Measurements from ENCODE around the gene LPGAT1. TPM values are rescaled to one million over a fixed set of nuclear protein-coding genes. Genes with fewer than 3 reads are reported as not detected.

LPGAT1 gene
- total RNA-seq, 6 experiments from 2014 or later: 32.0 to 141 (median 55.7) TPM

DNA sequence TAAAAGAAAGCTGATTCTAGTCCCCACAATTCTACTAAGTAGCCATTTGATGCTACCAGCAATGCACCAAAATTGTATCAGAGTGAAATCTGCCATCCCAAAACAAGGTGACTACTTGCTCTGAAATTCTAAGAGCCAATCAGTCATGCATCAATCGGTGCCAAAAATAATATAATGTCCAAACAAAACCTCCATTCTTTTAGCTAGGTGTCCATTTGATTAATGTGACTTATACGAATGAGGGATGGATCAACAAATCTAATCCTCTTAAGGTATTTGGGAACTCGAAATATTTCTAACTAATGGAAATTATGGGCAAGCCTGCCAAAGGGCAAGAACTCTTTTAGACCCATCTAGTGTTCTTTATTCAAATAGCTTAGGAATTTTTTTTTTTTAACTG is 88.8 kb downstream of the LPGAT1 start:
- intact Hi-C loops (cut with DNase I): no loop called here
- H3K9me3 ChIP-seq: no peaks in the 10 kb centered on the region
- 69% methylated on average over 3 of the region's 3 CpGs for WGBS (ENCODE audit: insufficient coverage, low coverage, low lambda C conversion rate, missing lambda C conversion rate)
- no peak overlapping the region for H3K27ac ChIP-seq
- ATAC-seq (no peak), DNase-seq (no peak)
- H3K36me3 ChIP-seq: no peaks in the 10 kb centered on the region
- no peaks in the 10 kb centered on the region for H3K4me1 ChIP-seq
- no peak overlapping the region for H3K4me3 ChIP-seq
- TF ChIP-seq POLR2A (IDR thresholded peaks at IDR 0.05): no peak
- TF ChIP-seq, protein P1, sequence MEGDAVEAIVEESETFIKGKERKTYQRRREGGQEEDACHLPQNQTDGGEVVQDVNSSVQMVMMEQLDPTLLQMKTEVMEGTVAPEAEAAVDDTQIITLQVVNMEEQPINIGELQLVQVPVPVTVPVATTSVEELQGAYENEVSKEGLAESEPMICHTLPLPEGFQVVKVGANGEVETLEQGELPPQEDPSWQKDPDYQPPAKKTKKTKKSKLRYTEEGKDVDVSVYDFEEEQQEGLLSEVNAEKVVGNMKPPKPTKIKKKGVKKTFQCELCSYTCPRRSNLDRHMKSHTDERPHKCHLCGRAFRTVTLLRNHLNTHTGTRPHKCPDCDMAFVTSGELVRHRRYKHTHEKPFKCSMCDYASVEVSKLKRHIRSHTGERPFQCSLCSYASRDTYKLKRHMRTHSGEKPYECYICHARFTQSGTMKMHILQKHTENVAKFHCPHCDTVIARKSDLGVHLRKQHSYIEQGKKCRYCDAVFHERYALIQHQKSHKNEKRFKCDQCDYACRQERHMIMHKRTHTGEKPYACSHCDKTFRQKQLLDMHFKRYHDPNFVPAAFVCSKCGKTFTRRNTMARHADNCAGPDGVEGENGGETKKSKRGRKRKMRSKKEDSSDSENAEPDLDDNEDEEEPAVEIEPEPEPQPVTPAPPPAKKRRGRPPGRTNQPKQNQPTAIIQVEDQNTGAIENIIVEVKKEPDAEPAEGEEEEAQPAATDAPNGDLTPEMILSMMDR (IDR thresholded peaks at IDR 0.05): no peak
- H3K27me3 ChIP-seq: no peaks in the 10 kb centered on the region

DNA sequence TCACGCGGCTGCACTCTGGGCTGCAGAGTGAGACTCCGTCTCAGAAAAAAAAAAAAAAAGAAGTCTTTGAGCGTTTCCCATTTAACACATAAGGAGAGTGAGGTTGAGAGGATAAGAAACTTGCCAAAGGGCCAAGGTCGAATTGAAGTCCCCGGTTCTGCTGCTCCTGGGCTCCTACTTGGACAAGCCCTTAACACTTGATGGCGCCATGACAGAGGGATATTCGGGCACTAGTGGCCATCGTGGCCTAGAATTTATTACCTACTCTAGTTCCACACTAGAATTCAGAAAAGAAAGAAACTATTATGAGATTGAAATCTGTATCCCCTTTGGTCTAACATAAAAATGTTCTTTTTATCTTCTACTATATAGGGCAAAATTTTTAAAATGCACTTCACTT is 89.4 kb downstream of the LPGAT1 start:
- intact Hi-C loops (cut with DNase I): no loop called here
- DNase-seq (no peak), ATAC-seq (peak in 2 of 4 donors; percentile 49)
- WGBS (ENCODE audit: insufficient coverage, low coverage, low lambda C conversion rate, missing lambda C conversion rate): 45% methylated on average over 6 of the region's 9 CpGs
- Histone ChIP-seq H3K9me3 (no peaks in the 10 kb centered on the region), H3K36me3 (no peaks in the 10 kb centered on the region), H3K27ac (no peak overlapping the region), H3K4me1 (no peaks in the 10 kb centered on the region), H3K4me3 (no peak overlapping the region), H3K27me3 (no peaks in the 10 kb centered on the region)
- TF ChIP-seq, protein P1 (IDR thresholded peaks at IDR 0.05): peak in 2 of 4 donors; percentile 15 to 30
- TF ChIP-seq POLR2A (IDR thresholded peaks at IDR 0.05): no peak

DNA sequence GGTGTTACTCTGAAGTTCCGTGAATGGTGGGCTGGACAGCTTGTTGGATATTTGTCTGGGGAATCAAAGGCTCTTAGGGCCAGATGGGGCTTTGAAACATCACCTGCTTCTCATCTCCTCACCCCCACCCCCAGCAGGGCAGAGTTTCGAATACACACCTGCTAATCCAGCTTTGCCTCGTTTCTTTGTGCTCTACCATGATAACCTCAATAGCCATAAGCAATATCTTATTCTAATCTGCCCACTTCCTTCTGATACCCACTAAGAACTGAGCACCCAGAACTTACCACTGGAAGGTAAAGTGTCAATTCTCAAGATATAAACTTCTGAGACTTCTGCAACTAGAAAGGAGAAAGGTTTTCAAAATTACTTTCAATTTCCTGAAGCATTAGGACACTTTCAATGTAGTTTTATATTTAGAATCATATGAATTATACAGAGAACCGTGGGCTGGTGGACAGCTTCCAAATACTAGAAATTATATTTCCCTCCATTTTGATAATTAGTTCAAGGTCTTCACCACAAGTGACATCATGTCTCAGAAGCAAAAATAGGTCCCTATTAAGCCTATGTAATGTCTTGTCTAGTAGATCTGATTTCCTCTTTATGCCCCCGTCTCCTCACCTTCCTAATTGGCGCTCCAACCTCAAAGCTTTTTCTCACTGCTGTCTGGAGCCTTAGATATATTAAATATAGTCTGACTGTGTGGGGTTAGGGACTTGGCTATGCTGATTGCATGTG is 90.7 kb downstream of the LPGAT1 start:
- no peaks in the 10 kb centered on the region for H3K36me3 ChIP-seq
- intact Hi-C loops (cut with DNase I): no loop called here

DNA sequence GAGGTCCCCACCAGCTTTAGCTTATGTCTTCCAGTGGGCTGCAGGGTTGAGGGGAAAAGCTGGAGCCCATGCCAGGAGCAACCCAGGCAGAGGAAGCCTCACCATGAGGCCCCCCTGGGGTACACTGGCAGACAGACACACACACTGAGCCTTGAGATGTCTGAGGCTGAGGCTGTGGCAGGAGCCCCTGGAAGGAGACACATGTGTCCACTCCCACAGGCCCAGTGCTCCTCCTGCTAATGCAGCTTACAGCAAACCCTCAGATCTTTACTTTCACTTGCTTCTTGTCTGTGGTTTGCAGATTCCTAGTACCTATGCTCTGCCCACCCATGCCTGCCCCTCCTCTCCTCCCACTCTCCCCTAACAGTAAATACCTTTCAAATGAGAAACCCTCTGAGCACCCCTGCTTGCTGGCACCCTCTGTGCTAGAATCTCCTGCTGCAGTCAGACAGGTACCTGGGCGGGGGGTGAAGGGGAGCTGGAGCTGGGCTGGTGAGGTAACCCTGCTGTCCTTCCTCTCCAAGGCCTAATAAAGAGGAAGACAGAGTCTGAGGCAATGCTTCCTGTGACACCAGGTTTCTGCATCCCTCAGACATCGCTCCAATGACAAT is 91.8 kb downstream of the LPGAT1 start:
- intact Hi-C loops (cut with DNase I): no loop called here
- no CpG with 5 or more reads among the region's 2 CpGs for WGBS (ENCODE audit: insufficient coverage, low coverage, low lambda C conversion rate, missing lambda C conversion rate)
- DNase-seq: no peak

More for the DNA sequence above, 90.7 kb downstream of the LPGAT1 start:
- Histone ChIP-seq H3K4me3 (no peak overlapping the region), H3K9me3 (no peaks in the 10 kb centered on the region), H3K27ac (no peak overlapping the region), H3K27me3 (no peaks in the 10 kb centered on the region), H3K4me1 (no peaks in the 10 kb centered on the region)
- WGBS (ENCODE audit: insufficient coverage, low coverage, low lambda C conversion rate, missing lambda C conversion rate): 55% methylated on average over 6 of the region's 6 CpGs
- TF ChIP-seq POLR2A (IDR thresholded peaks at IDR 0.05): no peak
- TF ChIP-seq, protein P1 (IDR thresholded peaks at IDR 0.05): no peak
- DNase-seq: no peak
- no peak for ATAC-seq

More for the DNA sequence above, 91.8 kb downstream of the LPGAT1 start:
- no peaks in the 10 kb centered on the region for H3K4me1 ChIP-seq
- no peaks in the 10 kb centered on the region for H3K36me3 ChIP-seq
- no peak overlapping the region for H3K4me3 ChIP-seq
- TF ChIP-seq POLR2A (IDR thresholded peaks at IDR 0.05): no peak
- TF ChIP-seq, protein P1 (IDR thresholded peaks at IDR 0.05): no peak
- H3K27ac ChIP-seq: no peak overlapping the region
- ATAC-seq: peak in 3 of 4 donors; percentile 25 to 33 (median 29)
- no peaks in the 10 kb centered on the region for H3K27me3 ChIP-seq
- no peaks in the 10 kb centered on the region for H3K9me3 ChIP-seq
